ENCODE measurements around the gene CRKL. TPM values are rescaled to one million over a fixed set of nuclear protein-coding genes. Genes with fewer than 3 reads are reported as not detected.
"Not testable (repeated sequence)": the region's sequence is repeated elsewhere in the genome, so short reads cannot be mapped to it uniquely, and the experiment has no call there.

Gene CRKL
- total and polyA plus RNA-seq, 2 donors (not counting 1 experiment from before 2014, with no cell fraction given), result 17.1 to 76.7 TPM

DNA sequence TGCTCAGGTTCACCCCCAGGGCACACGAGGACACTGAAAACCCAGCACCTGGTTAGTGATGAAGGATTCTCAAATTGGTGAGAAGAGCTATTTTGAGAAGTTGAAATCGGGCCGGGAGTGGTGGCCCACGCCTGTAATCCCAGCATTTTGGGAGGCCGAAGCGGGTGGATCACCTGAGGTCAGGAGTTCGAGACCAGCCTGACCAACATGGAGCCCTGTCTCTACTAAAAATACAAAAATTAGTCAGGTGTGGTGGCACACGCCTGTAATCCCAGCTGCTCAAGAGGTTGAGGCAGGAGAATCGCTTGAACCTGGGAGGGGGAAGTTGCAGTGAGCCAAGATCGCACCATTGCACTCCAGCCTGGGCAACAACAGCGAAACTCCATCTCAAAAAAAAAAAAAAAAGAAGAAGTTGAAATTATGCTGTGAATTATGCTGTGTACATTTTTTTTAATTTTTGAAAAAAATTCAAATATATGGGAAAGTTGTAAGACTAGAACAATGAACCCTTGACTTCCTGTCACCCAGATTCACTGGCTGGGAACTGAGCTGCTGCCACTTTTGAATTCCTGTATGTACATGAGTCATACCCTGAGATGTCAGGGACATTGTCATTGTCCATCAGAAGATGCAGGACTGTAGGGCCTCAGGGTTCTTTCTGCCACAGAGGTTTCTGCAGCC is 54.9 kb downstream of the CRKL start:
- H3K27me3 Mint-ChIP-seq; H3K79me2 ChIP-seq (ENCODE audit: control insufficient read depth, insufficient read depth, low read length); H3K4me3 Mint-ChIP-seq; H2AFZ ChIP-seq (ENCODE audit: insufficient read depth, low read depth, low read length, poor library complexity, severe bottlenecking); intact Hi-C loops (cut with micrococcal nuclease); H3K27me3 ChIP-seq (replicated peaks in 1 of 4; ENCODE audit: control extremely low read depth in 1 of 4, control insufficient read depth in 3 of 4, insufficient read depth in 4 of 4, low read length in 3 of 4); H3K4me3 ChIP-seq (ENCODE audit: control extremely low read depth in 1 of 5, extremely low read depth in 1 of 5, insufficient read depth in 1 of 5, low read depth in 2 of 5, low read length in 4 of 5); H3K36me3 ChIP-seq (replicated peaks in 1 of 2; ENCODE audit: control extremely low read depth in 1 of 2, control insufficient read depth in 1 of 2, extremely low read depth in 1 of 2, insufficient read depth in 2 of 2, low read length in 1 of 2); H3K9me3 Mint-ChIP-seq (ENCODE audit: insufficient read depth); H3K9ac ChIP-seq (ENCODE audit: low read length); H3K9me3 ChIP-seq (ENCODE audit: control extremely low read depth in 1 of 3, control insufficient read depth in 2 of 3, insufficient read depth in 1 of 3, low read length in 2 of 3); H4K20me1 ChIP-seq (ENCODE audit: control insufficient read depth, insufficient read depth, low read length, poor library complexity, severe bottlenecking); POLR2A ChIA-PET: not testable (repeated sequence)
- ATAC-seq (ENCODE audit: low read depth) (peak; percentile 38), DNase-seq (peak; percentile 42)
- H3K27ac Mint-ChIP-seq, result peak overlapping the region; percentile 68
- Histone ChIP-seq H3K4me1 (ENCODE audit: control insufficient read depth in 2 of 2, insufficient read depth in 2 of 2, low read length in 2 of 2) (peaks cover 32 to 46% of the 10 kb centered on the region in 2 donors), H3K4me2 (replicated peaks; ENCODE audit: low read depth, low read length, poor library complexity, severe bottlenecking) (peak overlapping the region; percentile 47), H3K27ac (ENCODE audit: low read length in 2 of 2) (peak overlapping the region; percentile 24 to 30)
- CTCF ChIA-PET, result interaction anchor here (0.7 to 2.1 kb wide), 5 partner anchors 9 to 1120 kb away, joined by 3 to 5 read pairs (median 4); partner anchors contain the start of gene LZTR1
- H3K4me1 Mint-ChIP-seq, result peaks cover 36% of the 10 kb centered on the region
- 90% methylated on average over 5 of the region's 11 CpGs for WGBS (ENCODE audit: insufficient coverage)

DNA sequence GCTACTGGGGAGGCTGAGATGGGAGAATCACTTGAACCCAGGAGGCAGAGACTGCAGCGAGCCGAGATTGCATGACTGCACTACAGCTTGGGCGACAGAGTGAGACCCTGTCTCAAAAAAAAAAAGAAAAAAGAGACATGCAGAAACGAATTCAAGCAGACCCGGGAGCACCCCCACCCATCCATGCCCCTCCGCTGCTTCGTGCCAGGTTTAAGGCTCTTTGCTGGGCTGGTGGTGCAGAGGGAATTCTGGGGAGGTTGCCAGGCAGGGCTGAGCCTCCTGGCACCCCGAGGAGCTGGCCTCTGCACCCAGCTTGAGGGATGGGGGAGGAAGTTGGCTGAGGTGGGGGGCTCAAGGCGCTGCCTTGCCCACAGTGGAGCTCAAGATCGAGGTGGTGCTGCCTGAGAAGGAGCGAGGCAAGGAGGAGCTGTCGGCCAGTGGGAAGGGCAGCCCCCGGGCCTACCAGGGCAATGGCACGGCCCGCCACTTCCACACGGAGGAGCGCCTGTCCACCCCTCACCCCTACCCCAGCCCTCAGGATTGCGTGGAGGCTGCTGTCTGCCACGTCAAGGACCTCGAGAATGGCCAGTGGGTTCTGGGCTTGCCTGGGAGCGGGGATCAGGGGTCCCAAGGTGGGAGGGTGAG is 55.8 kb downstream of the CRKL start:
- peaks cover 25 to 37% of the 10 kb centered on the region in 2 donors for H3K4me1 ChIP-seq (ENCODE audit: control insufficient read depth in 2 of 2, insufficient read depth in 2 of 2, low read length in 2 of 2)
- Mint-ChIP-seq H3K27ac (no peak overlapping the region), H3K9me3 (ENCODE audit: insufficient read depth) (no peaks in the 10 kb centered on the region), H3K4me3 (no peak overlapping the region), H3K27me3 (no peaks in the 10 kb centered on the region), H3K4me1 (peaks cover 29% of the 10 kb centered on the region)
- ChIA-PET POLR2A (interaction anchor here (0.7 kb wide), 1 partner anchor 47 kb away, joined by 3 read pairs; no protein-coding TSS in a partner anchor), CTCF (interaction anchor here (0.7 to 2.1 kb wide), 3 partner anchors 11 to 1121 kb away, joined by 3 to 5 read pairs (median 5); no protein-coding TSS in a partner anchor)
- H2AFZ ChIP-seq (ENCODE audit: insufficient read depth, low read depth, low read length, poor library complexity, severe bottlenecking), result no peak overlapping the region
- no peak for ATAC-seq (ENCODE audit: low read depth)
- H3K36me3 ChIP-seq (replicated peaks in 1 of 2; ENCODE audit: control extremely low read depth in 1 of 2, control insufficient read depth in 1 of 2, extremely low read depth in 1 of 2, insufficient read depth in 2 of 2, low read length in 1 of 2), result no peaks in the 10 kb centered on the region
- no peaks in the 10 kb centered on the region for H3K27me3 ChIP-seq (replicated peaks in 1 of 4; ENCODE audit: control extremely low read depth in 1 of 4, control insufficient read depth in 3 of 4, insufficient read depth in 4 of 4, low read length in 3 of 4)
- peak overlapping the region; percentile 47 for H3K4me2 ChIP-seq (replicated peaks; ENCODE audit: low read depth, low read length, poor library complexity, severe bottlenecking)
- 72% methylated on average over 10 of the region's 21 CpGs for WGBS (ENCODE audit: insufficient coverage)
- H3K79me2 ChIP-seq (ENCODE audit: control insufficient read depth, insufficient read depth, low read length), result no peaks in the 10 kb centered on the region
- no peak overlapping the region for H3K9ac ChIP-seq (ENCODE audit: low read length)
- TF ChIP-seq, protein P1, sequence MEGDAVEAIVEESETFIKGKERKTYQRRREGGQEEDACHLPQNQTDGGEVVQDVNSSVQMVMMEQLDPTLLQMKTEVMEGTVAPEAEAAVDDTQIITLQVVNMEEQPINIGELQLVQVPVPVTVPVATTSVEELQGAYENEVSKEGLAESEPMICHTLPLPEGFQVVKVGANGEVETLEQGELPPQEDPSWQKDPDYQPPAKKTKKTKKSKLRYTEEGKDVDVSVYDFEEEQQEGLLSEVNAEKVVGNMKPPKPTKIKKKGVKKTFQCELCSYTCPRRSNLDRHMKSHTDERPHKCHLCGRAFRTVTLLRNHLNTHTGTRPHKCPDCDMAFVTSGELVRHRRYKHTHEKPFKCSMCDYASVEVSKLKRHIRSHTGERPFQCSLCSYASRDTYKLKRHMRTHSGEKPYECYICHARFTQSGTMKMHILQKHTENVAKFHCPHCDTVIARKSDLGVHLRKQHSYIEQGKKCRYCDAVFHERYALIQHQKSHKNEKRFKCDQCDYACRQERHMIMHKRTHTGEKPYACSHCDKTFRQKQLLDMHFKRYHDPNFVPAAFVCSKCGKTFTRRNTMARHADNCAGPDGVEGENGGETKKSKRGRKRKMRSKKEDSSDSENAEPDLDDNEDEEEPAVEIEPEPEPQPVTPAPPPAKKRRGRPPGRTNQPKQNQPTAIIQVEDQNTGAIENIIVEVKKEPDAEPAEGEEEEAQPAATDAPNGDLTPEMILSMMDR (IDR thresholded peaks at IDR 0.05), result no peak
- no peak for TF ChIP-seq EZH2 (IDR thresholded peaks at IDR 0.05; ENCODE audit: borderline replicate concordance, insufficient read depth, low read depth, low read length, poor library complexity, severe bottlenecking)
- intact Hi-C loops (cut with micrococcal nuclease), result no loop called here
- peak overlapping the region in 1 of 2 donors; percentile 30 for H3K27ac ChIP-seq (ENCODE audit: low read length in 2 of 2)
- no peak for DNase-seq
- H4K20me1 ChIP-seq (ENCODE audit: control insufficient read depth, insufficient read depth, low read length, poor library complexity, severe bottlenecking), result no peaks in the 10 kb centered on the region
- no peak overlapping the region for H3K4me3 ChIP-seq (ENCODE audit: control extremely low read depth in 1 of 5, extremely low read depth in 1 of 5, insufficient read depth in 1 of 5, low read depth in 2 of 5, low read length in 4 of 5)
- peaks cover 0 to 6% (median 0%) of the 10 kb centered on the region in 3 donors for H3K9me3 ChIP-seq (ENCODE audit: control extremely low read depth in 1 of 3, control insufficient read depth in 2 of 3, insufficient read depth in 1 of 3, low read length in 2 of 3)
